IMR-90 (cell line): ENCODE results near the gene FBXW8. TPM values are rescaled to one million over a fixed set of nuclear protein-coding genes. Genes with fewer than 3 reads are reported as not detected.

ENCODE experiments used
- ATAC-seq: fragments of 200-7000 bp; cut with Tn5 transposase; 2 replicates; pipeline ENCODE4 v1.9.1; 2020; ENCODE audit warnings: low read depth, mild to moderate bottlenecking, moderate library complexity
- BruUV-seq: library from RNA; stranded (reverse); fragments of 400-500 nt; replicated peaks from 2 replicates; lab custom pipeline; 2021; lab: Mats Ljungman, UMichigan
- CTCF ChIA-PET: fragments of 300-600 bp; formaldehyde crosslinking; extraction: SDS; loops from one replicate; lab custom pipeline; 2021; ENCODE audit warnings: antibody characterized with exemption; lab: Yijun Ruan, JAX
- POLR2A ChIA-PET: fragments of 300-600 bp; sonication (Branson Sonifier 250); formaldehyde crosslinking; loops from one replicate; lab custom pipeline; 2022; ENCODE audit warnings: antibody characterized with exemption; ENCODE audit not compliant: unreplicated experiment; lab: Charles Lee
- DNase-seq: peaks from one replicate; pipeline ENCODE4 v3.0.0; 2013
- H2AFZ ChIP-seq: replicated peaks from 2 replicates; pipeline ENCODE3; 2013; ENCODE audit warnings: low read length, mild to moderate bottlenecking; ENCODE audit not compliant: poor library complexity
- H2AK5ac ChIP-seq: 2 replicates; pipeline ENCODE4 v1.6.1; 2013; ENCODE audit warnings: low read depth, low read length, inconsistent platforms
- H2AK9ac ChIP-seq: replicated peaks from 2 replicates; pipeline ENCODE3; 2013; ENCODE audit warnings: mild to moderate bottlenecking, low read depth, low read length, moderate library complexity; ENCODE audit not compliant: poor library complexity
- H2BK120ac ChIP-seq: 2 replicates; pipeline ENCODE4 v1.6.1; 2013; ENCODE audit warnings: low read depth, low read length, inconsistent platforms
- H2BK15ac ChIP-seq: 3 replicates; pipeline ENCODE4 v1.6.1; 2013; ENCODE audit warnings: low read depth, low read length, inconsistent platforms
- H2BK20ac ChIP-seq: 2 replicates; pipeline ENCODE4 v1.6.1; 2013; ENCODE audit warnings: low read depth, mild to moderate bottlenecking, inconsistent platforms, low read length, moderate library complexity
- H2BK5ac ChIP-seq: 2 replicates; pipeline ENCODE4 v1.6.1; 2013; ENCODE audit warnings: mild to moderate bottlenecking, low read depth, low read length, inconsistent platforms; ENCODE audit not compliant: poor library complexity, severe bottlenecking
- H3K14ac ChIP-seq: replicated peaks from 2 replicates; pipeline ENCODE4 v1.6.1; 2013; ENCODE audit warnings: low read depth, low read length, inconsistent platforms
- H3K18ac ChIP-seq: 2 replicates; pipeline ENCODE4 v1.6.1; 2013; ENCODE audit warnings: low read depth, low read length, control low read depth
- H3K23ac ChIP-seq: 2 replicates; pipeline ENCODE4 v1.6.1; 2013; ENCODE audit warnings: low read depth, low read length, inconsistent platforms
- H3K27ac ChIP-seq: 2 replicates; pipeline ENCODE4 v1.5.1; 2013; ENCODE audit warnings: mild to moderate bottlenecking, control low read depth, low read length; ENCODE audit not compliant: insufficient read depth
- H3K27me3 ChIP-seq: 2 replicates; pipeline ENCODE4 v1.6.1; 2013; ENCODE audit warnings: low read length; ENCODE audit not compliant: control insufficient read depth, insufficient read depth
- H3K36me3 ChIP-seq: 2 replicates; pipeline ENCODE4 v1.6.1; 2013; ENCODE audit warnings: low read length, mixed read lengths; ENCODE audit not compliant: control insufficient read depth, insufficient read depth
- H3K4ac ChIP-seq: 2 replicates; pipeline ENCODE4 v1.6.1; 2013; ENCODE audit warnings: low read depth, low read length, inconsistent platforms
- H3K4me1 ChIP-seq: 2 replicates; pipeline ENCODE4 v1.6.1; 2013; ENCODE audit warnings: low read length, mixed read lengths; ENCODE audit not compliant: control insufficient read depth, insufficient read depth
- H3K4me2 ChIP-seq: 2 replicates; pipeline ENCODE4 v1.6.1; 2013; ENCODE audit warnings: low read depth, mild to moderate bottlenecking, control low read depth, low read length, moderate library complexity
- H3K4me3 ChIP-seq: 2 replicates; pipeline ENCODE4 v1.5.1; 2013; ENCODE audit warnings: low read depth, mild to moderate bottlenecking, control low read depth, low read length, moderate library complexity; ENCODE audit not compliant: insufficient read depth
- H3K56ac ChIP-seq: 2 replicates; pipeline ENCODE4 v1.6.1; 2013; ENCODE audit warnings: low read length, inconsistent platforms; ENCODE audit not compliant: insufficient read depth; ENCODE audit errors: extremely low read depth
- H3K79me1 ChIP-seq, 2 experiments: 2 replicates each; pipeline ENCODE4 v1.6.1; 2013; ENCODE audit warnings: low read length in 2 of 2, inconsistent platforms in 1 of 2, low read depth in 1 of 2
- H3K9ac ChIP-seq: 2 replicates; pipeline ENCODE4 v1.6.1; 2013; ENCODE audit warnings: low read depth, low read length, control low read depth
- H3K9me1 ChIP-seq: 2 replicates; pipeline ENCODE4 v1.6.1; 2013; ENCODE audit warnings: low read length, inconsistent platforms; ENCODE audit not compliant: insufficient read depth
- H3K9me3 ChIP-seq: 2 replicates; pipeline ENCODE4 v1.6.1; 2013; ENCODE audit warnings: low read length; ENCODE audit not compliant: control insufficient read depth, insufficient read depth
- H4K20me1 ChIP-seq: 2 replicates; pipeline ENCODE4 v1.6.1; 2013; ENCODE audit warnings: low read length, inconsistent platforms; ENCODE audit not compliant: insufficient read depth
- H4K5ac ChIP-seq: 2 replicates; pipeline ENCODE4 v1.6.1; 2013; ENCODE audit warnings: mild to moderate bottlenecking, low read depth, low read length, control low read depth
- H4K8ac ChIP-seq, 2 experiments: 2 replicates each; pipeline ENCODE4 v1.6.1; 2013; ENCODE audit warnings: low read depth in 2 of 2, low read length in 2 of 2, control low read depth in 1 of 2, inconsistent platforms in 1 of 2
- H4K91ac ChIP-seq: 2 replicates; pipeline ENCODE4 v1.6.1; 2013; ENCODE audit warnings: low read depth, low read length, inconsistent platforms; ENCODE audit not compliant: insufficient read depth
- BHLHE40 ChIP-seq: fragments of 150-350 bp; IDR thresholded peaks from 2 replicates; pipeline ENCODE4 v1.6.1; 2016; ENCODE audit warnings: mild to moderate bottlenecking, low read depth, low read length
- CEBPB ChIP-seq: IDR thresholded peaks from 2 replicates; pipeline ENCODE4 v1.6.1; 2012; ENCODE audit warnings: low read depth, low read length, improper control_type of control experiment
- CHD1 ChIP-seq: IDR thresholded peaks from 2 replicates; pipeline ENCODE4 v1.6.1; 2012; ENCODE audit warnings: low read depth, low read length, improper control_type of control experiment
- FOS ChIP-seq: fragments of 150-350 bp; IDR thresholded peaks from 2 replicates; pipeline ENCODE4 v1.6.1; 2016; ENCODE audit warnings: low read depth, low read length
- MAFK ChIP-seq: IDR thresholded peaks from 2 replicates; pipeline ENCODE4 v1.6.1; 2012; ENCODE audit warnings: low read depth, low read length, improper control_type of control experiment
- MAZ ChIP-seq: IDR thresholded peaks from 2 replicates; pipeline ENCODE4 v1.6.1; 2012; ENCODE audit warnings: low read depth, mild to moderate bottlenecking, low read length, improper control_type of control experiment, moderate library complexity, borderline replicate concordance
- MXI1 ChIP-seq: IDR thresholded peaks from 2 replicates; pipeline ENCODE4 v1.6.1; 2012; ENCODE audit warnings: low read depth, mild to moderate bottlenecking, low read length, moderate library complexity, borderline replicate concordance
- NFE2L2 ChIP-seq: fragments of 150-350 bp; IDR thresholded peaks from 2 replicates; pipeline ENCODE4 v1.6.1; 2016; ENCODE audit warnings: low read depth, mild to moderate bottlenecking, low read length
- POLR2A ChIP-seq: IDR thresholded peaks from 2 replicates; pipeline ENCODE4 v1.6.1; 2012; ENCODE audit warnings: mild to moderate bottlenecking, low read depth, low read length
- RAD21 ChIP-seq: IDR thresholded peaks from 2 replicates; pipeline ENCODE4 v1.6.1; 2012; ENCODE audit warnings: low read length, improper control_type of control experiment
- RCOR1 ChIP-seq: IDR thresholded peaks from 2 replicates; pipeline ENCODE4 v1.6.1; 2012; ENCODE audit warnings: mild to moderate bottlenecking, low read length, improper control_type of control experiment; ENCODE audit not compliant: insufficient replicate concordance
- RFX5 ChIP-seq: IDR thresholded peaks from 2 replicates; pipeline ENCODE4 v1.8.0; 2012; ENCODE audit warnings: low read depth, mild to moderate bottlenecking, low read length, moderate library complexity
- SMC3 ChIP-seq: fragments of 150-350 bp; IDR thresholded peaks from 2 replicates; pipeline ENCODE4 v1.6.1; 2016; ENCODE audit warnings: low read depth, mild to moderate bottlenecking, antibody characterized with exemption, low read length, moderate library complexity
- WGBS, 2 experiments: methylation state at CpG; one replicate each; pipeline versions ENCODE4 v1.1.5 to v1.1.7; 2013; ENCODE audit warnings: missing lambda C conversion rate in 2 of 2; ENCODE audit not compliant: insufficient read length in 1 of 2; ENCODE audit errors: extremely low coverage in 2 of 2; 5-methylcytosine and 5-hydroxymethylcytosine counted together
- dilution Hi-C: fragments of 300-500 bp; cut with HindIII; formaldehyde crosslinking; loops from one replicate; pipeline ENCODE4 v1.14.3; 2018; ENCODE audit warnings: low sequenced_read_pairs; ENCODE audit not compliant: unreplicated experiment
- in situ Hi-C: fragments of 300-500 bp; cut with MboI; formaldehyde crosslinking; loops from 3 replicates; pipeline ENCODE4 v1.14.3; 2019; ENCODE audit warnings: low sequenced_read_pairs, inconsistent platforms, mixed read lengths
- intact Hi-C: fragments of 100-400 bp; cut with micrococcal nuclease; formaldehyde crosslinking; loops from 2 replicates; pipeline ENCODE4 v1.10.0; 2022
- polyA plus RNA-seq, 3 experiments: library from polyadenylated mRNA; depleted of rRNA; stranded (reverse); fragments of >200 nt; gene quantifications; 2 replicates each; pipeline ENCODE4 v1.2.3, GENCODE V29; 2012; ENCODE audit warnings: low replicate concordance in 1 of 3
- total RNA-seq: library from RNA; depleted of rRNA; stranded (reverse); fragments of >200 nt; gene quantifications from 2 replicates; pipeline ENCODE4 v1.2.3, GENCODE V29; 2012
- TF ChIP-seq, protein P1 (sequence below): fragments of 150-350 bp; IDR thresholded peaks from 2 replicates; pipeline ENCODE4 v1.6.1; 2016; ENCODE audit warnings: low read depth, mild to moderate bottlenecking, low read length, moderate library complexity, borderline replicate concordance
- TF ChIP-seq, protein P2 (sequence below): conservative IDR thresholded peaks from 2 replicates; pipeline ENCODE4 v1.5.1; 2012; ENCODE audit warnings: mild to moderate bottlenecking, low read depth, low read length, improper control_type of control experiment
- TF ChIP-seq, protein P3 (sequence below): fragments of 150-350 bp; IDR thresholded peaks from 2 replicates; pipeline ENCODE4 v1.6.1; 2017; ENCODE audit warnings: mild to moderate bottlenecking, antibody characterized with exemption, low read length, low read depth

FBXW8 gene
- total and polyA plus RNA-seq, 2 of the 4 experiments (the other 2 are of a cell fraction): 20.3 to 25.8 TPM

DNA sequence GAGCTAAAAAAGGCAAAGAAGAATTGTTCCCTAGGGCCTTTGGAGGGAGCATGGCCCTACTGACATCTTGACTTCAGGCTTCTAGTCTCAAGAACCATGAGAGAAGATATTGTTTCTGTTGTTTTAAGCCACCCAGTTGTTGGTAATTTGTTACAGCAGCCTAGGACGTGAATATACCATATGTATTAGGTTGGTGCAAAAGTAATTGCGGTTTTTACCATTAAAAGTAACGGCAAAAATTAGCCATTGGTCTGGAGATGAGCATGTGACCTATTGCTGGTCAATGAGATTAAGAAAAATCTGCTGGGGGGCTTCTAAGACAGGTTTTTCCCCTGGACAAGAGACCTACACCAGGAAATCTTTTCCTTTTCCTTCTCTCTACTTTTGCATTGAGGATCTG, 19.7 kb upstream of the FBXW8 start:
- H2BK5ac ChIP-seq: no peak overlapping the region
- H2BK20ac ChIP-seq: no peak overlapping the region
- no peak overlapping the region for H4K5ac ChIP-seq
- no TSS peak for BruUV-seq
- dilution Hi-C loops (no loop called here), intact Hi-C loops (no loop called here), in situ Hi-C loops (no loop called here)
- H3K4ac ChIP-seq: no peak overlapping the region
- H2AK5ac ChIP-seq: no peak overlapping the region
- H3K4me2 ChIP-seq: no peak overlapping the region
- no peak overlapping the region for H3K18ac ChIP-seq
- H2AFZ ChIP-seq: no peak overlapping the region
- H4K8ac ChIP-seq: no peak overlapping the region
- no peak overlapping the region for H3K14ac ChIP-seq
- no peaks in the 10 kb centered on the region for H4K20me1 ChIP-seq
- peaks cover 14% of the 10 kb centered on the region for H3K27me3 ChIP-seq
- H3K56ac ChIP-seq: no peak overlapping the region
- H3K9ac ChIP-seq: no peak overlapping the region
- H3K27ac ChIP-seq: no peak overlapping the region
- ATAC-seq: no peak
- H3K23ac ChIP-seq: no peak overlapping the region
- H3K9me3 ChIP-seq: peaks cover 2% of the 10 kb centered on the region; the same call in 1 of the 2 replicates
- no peaks in the 10 kb centered on the region for H3K4me1 ChIP-seq
- no peaks in the 10 kb centered on the region for H3K79me1 ChIP-seq
- no peak overlapping the region for H3K4me3 ChIP-seq
- WGBS, 2 experiments: no CpG with 5 or more reads among the region's 3 CpGs
- no peak overlapping the region for H2BK15ac ChIP-seq
- H4K91ac ChIP-seq: no peak overlapping the region
- CTCF ChIA-PET: no interaction called here
- H3K36me3 ChIP-seq: no peaks in the 10 kb centered on the region
- no peak for DNase-seq
- TF ChIP-seq SMC3 (no peak), RFX5 (no peak), BHLHE40 (no peak), RAD21 (no peak), MXI1 (no peak), NFE2L2 (no peak), POLR2A (no peak), CHD1 (no peak), RCOR1 (no peak), CEBPB (no peak), MAFK (no peak), MAZ (no peak), FOS (no peak)
- TF ChIP-seq, protein P1, sequence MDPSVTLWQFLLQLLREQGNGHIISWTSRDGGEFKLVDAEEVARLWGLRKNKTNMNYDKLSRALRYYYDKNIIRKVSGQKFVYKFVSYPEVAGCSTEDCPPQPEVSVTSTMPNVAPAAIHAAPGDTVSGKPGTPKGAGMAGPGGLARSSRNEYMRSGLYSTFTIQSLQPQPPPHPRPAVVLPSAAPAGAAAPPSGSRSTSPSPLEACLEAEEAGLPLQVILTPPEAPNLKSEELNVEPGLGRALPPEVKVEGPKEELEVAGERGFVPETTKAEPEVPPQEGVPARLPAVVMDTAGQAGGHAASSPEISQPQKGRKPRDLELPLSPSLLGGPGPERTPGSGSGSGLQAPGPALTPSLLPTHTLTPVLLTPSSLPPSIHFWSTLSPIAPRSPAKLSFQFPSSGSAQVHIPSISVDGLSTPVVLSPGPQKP: no peak
- TF ChIP-seq, protein P2, sequence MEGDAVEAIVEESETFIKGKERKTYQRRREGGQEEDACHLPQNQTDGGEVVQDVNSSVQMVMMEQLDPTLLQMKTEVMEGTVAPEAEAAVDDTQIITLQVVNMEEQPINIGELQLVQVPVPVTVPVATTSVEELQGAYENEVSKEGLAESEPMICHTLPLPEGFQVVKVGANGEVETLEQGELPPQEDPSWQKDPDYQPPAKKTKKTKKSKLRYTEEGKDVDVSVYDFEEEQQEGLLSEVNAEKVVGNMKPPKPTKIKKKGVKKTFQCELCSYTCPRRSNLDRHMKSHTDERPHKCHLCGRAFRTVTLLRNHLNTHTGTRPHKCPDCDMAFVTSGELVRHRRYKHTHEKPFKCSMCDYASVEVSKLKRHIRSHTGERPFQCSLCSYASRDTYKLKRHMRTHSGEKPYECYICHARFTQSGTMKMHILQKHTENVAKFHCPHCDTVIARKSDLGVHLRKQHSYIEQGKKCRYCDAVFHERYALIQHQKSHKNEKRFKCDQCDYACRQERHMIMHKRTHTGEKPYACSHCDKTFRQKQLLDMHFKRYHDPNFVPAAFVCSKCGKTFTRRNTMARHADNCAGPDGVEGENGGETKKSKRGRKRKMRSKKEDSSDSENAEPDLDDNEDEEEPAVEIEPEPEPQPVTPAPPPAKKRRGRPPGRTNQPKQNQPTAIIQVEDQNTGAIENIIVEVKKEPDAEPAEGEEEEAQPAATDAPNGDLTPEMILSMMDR: no peak
- TF ChIP-seq, protein P3, sequence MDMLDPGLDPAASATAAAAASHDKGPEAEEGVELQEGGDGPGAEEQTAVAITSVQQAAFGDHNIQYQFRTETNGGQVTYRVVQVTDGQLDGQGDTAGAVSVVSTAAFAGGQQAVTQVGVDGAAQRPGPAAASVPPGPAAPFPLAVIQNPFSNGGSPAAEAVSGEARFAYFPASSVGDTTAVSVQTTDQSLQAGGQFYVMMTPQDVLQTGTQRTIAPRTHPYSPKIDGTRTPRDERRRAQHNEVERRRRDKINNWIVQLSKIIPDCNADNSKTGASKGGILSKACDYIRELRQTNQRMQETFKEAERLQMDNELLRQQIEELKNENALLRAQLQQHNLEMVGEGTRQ: no peak
- POLR2A ChIA-PET: no interaction called here
- H3K9me1 ChIP-seq: no peaks in the 10 kb centered on the region
- no peak overlapping the region for H2BK120ac ChIP-seq
- H2AK9ac ChIP-seq: no peak overlapping the region
